ENCODE results near the gene PRR36.

Gene PRR36

DNA sequence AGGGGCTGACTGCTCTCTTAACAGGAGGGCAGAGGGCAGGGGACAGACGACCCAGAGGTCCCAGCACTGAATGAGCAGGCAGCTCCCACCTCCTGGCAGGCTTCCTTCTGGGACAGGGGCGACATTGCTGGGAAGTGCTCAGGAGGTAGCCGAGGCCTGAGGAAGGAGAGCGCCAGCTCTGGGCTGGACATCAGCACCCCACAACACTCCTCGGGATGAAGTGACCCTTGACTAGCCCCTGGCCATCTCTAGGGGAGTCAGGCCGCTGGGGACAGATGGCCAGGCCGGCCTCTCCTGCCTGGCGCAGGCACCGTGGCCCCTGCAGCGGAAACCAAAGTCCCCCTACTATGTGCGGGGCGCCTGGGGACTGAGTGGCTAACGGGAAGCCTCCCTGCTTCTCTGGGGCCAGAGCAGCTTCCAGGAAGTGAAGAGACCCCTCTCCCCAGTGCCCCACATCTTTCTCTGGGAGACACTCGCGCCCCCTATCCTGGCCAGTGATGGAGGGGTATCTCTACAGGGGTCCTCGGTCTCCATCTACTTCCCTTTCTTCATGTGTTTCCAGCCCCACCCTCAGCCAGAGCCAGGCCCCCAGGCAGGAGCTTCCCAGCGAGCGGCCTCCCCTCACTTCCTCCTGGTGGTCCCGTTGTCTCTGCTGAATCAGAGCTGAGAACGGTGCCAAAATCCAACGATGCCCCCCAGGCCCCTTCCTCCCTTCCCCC is 10.1 kb downstream of the PRR36 start:
- Histone ChIP-seq H3K36me3 (no peaks in the 10 kb centered on the region), H3K4me3 (ENCODE audit: low read depth, low read length) (no peak overlapping the region), H3K9me3 (no peaks in the 10 kb centered on the region), H3K4me1 (peaks cover 7% of the 10 kb centered on the region; the same call in 1 of the 2 replicates), H3K27me3 (no peaks in the 10 kb centered on the region)
- DNase-seq, result no peak
- TF ChIP-seq, protein P1, sequence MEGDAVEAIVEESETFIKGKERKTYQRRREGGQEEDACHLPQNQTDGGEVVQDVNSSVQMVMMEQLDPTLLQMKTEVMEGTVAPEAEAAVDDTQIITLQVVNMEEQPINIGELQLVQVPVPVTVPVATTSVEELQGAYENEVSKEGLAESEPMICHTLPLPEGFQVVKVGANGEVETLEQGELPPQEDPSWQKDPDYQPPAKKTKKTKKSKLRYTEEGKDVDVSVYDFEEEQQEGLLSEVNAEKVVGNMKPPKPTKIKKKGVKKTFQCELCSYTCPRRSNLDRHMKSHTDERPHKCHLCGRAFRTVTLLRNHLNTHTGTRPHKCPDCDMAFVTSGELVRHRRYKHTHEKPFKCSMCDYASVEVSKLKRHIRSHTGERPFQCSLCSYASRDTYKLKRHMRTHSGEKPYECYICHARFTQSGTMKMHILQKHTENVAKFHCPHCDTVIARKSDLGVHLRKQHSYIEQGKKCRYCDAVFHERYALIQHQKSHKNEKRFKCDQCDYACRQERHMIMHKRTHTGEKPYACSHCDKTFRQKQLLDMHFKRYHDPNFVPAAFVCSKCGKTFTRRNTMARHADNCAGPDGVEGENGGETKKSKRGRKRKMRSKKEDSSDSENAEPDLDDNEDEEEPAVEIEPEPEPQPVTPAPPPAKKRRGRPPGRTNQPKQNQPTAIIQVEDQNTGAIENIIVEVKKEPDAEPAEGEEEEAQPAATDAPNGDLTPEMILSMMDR (IDR thresholded peaks at IDR 0.05; ENCODE audit: low read depth, low read length), result no peak

DNA sequence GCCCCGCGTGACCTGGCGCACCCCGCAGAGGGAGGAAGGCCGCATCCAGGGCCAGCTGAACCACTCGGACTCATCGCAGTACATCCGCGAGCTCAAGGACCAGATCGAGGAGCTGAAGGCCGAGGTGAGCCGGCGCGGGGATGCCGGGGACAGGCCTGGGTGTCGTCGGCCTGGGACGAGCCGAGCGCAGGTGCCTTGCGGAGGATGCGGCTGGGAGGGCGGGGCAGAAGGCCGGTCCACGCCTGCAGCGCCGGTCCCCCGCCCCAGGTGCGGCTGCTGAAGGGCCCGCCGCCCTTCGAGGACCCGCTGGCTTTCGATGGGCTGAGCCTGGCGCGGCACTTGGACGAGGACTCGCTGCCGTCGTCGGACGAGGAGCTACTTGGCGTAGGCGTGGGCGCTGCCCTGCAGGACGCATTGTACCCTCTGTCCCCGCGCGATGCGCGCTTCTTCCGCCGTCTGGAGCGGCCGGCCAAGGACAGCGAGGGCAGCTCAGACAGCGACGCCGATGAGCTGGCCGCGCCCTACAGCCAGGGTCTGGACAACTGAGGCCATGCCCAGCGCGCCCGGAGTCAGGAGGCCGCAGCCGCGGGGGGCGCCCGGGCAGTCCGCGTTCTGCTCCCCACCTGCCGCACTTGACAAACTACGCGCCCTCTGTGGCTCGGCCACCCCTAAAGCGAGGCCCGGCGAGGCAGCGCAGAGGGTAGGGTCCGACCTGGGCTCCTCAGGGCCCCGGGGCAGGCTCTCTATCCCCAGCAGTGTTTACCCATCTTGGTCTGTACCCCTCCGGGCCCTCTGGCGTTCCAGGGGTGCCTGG is 10.8 kb downstream of the PRR36 start:
- H3K4me3 ChIP-seq (ENCODE audit: low read depth, low read length), result no peak overlapping the region
- H3K4me1 ChIP-seq, result peaks cover 7% of the 10 kb centered on the region; the same call in 1 of the 2 replicates
- TF ChIP-seq, protein P1 (IDR thresholded peaks at IDR 0.05; ENCODE audit: low read depth, low read length), result no peak
- H3K36me3 ChIP-seq, result no peaks in the 10 kb centered on the region
- no peaks in the 10 kb centered on the region for H3K9me3 ChIP-seq
- H3K27me3 ChIP-seq, result no peaks in the 10 kb centered on the region
- peak; percentile 21 for DNase-seq

DNA sequence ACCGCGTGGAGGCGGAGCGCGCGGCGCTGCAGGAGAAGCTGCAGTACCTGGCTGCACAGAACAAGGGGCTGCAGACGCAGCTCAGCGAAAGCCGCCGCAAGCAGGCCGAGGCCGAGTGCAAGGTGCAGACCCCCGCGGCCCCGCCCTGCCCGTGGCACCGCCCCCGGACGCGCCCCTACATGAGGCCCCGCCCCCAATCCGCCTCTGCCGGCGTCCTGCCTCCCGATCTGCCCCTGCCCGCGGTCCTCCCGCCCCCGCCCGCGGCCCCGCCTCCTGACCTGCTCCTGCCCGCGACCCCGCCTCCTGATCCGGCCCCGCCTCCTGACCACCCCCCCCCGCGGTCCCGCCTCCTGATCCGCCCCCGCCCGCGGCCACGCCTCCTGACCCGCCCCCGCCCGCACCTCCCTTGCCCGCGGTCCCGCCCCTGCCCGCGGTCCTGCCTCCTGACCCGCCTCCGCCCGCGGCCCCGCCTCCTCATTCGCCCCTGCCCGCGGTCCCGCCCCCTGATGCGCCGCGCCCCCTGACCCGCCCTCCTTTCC is 11.7 kb downstream of the PRR36 start:
- no peaks in the 10 kb centered on the region for H3K36me3 ChIP-seq
- DNase-seq, result peak; percentile 97

DNA sequence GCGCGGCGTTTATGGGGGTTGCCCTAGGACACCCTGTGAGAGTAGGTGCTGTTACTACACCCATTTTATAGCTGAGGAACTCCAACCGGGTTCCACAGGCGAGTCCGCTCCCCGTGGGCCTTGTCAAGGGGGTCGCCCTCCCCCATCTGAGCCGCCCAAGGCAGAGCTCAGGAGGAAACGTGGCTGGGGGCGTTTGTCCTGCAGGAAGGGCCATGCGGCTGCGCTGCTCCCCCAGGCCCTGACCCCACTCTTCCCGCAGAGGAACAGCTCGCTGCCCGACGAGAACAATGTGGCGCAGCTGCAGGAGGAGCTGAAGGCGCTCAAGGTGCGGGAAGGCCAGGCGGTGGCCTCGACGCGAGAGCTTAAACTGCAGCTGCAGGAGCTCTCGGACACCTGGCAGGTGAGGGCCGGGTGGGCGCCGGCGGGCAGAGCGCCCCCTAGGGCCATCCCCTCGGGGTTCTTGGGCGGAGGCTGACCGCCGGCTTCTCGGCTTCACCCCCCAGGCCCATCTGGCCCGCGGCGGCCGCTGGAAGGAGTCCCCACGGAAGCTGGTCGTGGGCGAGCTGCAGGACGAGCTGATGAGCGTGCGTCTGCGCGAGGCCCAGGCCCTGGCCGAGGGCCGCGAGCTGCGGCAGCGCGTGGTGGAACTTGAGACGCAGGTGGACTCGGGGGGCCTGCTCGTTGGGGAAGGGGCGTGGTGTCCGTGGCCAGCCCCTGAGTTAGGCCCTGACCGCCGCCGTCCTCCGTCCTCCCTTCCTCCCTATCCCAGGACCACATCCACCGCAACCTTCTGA is 12.4 kb downstream of the PRR36 start:
- Histone ChIP-seq H3K4me1 (peaks cover 7% of the 10 kb centered on the region; the same call in 1 of the 2 replicates), H3K4me3 (ENCODE audit: low read depth, low read length) (peak overlapping the region; percentile 28), H3K9me3 (no peaks in the 10 kb centered on the region), H3K36me3 (no peaks in the 10 kb centered on the region), H3K27me3 (no peaks in the 10 kb centered on the region; the same call in 1 of the 2 replicates)
- TF ChIP-seq, protein P1 (IDR thresholded peaks at IDR 0.05; ENCODE audit: low read depth, low read length), result no peak
- peak; percentile 11 for DNase-seq

More for the DNA sequence above, 11.7 kb downstream of the PRR36 start:
- TF ChIP-seq, protein P1 (IDR thresholded peaks at IDR 0.05; ENCODE audit: low read depth, low read length), result no peak
- peaks cover 7% of the 10 kb centered on the region; the same call in 1 of the 2 replicates for H3K4me1 ChIP-seq
- H3K9me3 ChIP-seq, result no peaks in the 10 kb centered on the region
- H3K4me3 ChIP-seq (ENCODE audit: low read depth, low read length), result peak overlapping the region; percentile 28
- no peaks in the 10 kb centered on the region for H3K27me3 ChIP-seq

DNA sequence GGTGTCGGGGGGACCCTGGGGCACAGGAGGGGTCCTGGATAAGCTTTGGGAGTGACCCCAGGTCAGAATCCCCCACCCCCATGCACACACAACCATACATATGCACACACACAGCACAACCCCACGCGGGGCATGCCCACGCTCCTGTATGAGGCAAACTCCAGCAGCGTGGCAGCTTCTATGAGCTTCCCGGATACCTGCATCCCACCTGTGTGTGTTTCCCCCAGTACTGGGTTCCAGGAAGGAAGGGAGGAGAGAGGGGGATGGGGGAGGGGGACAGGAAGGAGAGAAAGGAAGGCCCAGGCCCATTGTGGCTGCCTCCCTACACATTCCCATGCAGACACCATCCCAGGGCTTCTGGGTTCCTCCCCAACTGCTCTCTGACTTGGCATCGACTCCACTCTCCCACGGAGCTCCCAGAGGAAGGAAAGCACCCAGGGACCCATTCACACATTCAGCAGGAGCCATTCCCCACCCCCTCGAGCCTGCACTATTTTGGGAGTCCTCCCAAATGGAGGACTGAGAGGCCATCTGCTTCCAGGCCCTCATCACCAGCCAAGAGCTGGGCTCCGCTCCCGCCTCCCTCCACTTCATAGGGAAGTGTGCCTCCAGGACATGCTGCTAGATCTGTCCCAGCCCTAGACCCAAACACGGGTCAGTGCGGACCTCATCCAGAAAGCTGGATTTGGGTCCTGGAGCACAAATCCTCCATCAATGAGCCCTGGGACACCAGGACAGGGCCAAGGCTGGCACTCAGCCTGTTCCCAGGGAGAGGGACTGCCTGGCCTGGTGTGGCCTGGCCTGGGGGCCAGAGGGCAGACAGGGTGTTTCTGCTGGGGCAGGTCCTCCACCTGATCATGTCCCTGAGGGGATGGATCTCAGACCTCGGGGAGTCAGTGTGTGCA is 13.2 kb downstream of the PRR36 start:
- no peak overlapping the region for H3K4me3 ChIP-seq (ENCODE audit: low read depth, low read length)
- TF ChIP-seq, protein P1 (IDR thresholded peaks at IDR 0.05; ENCODE audit: low read depth, low read length), result no peak
- peaks cover 7% of the 10 kb centered on the region; the same call in 1 of the 2 replicates for H3K4me1 ChIP-seq
- H3K27me3 ChIP-seq, result no peaks in the 10 kb centered on the region; the same call in 1 of the 2 replicates
- no peaks in the 10 kb centered on the region for H3K36me3 ChIP-seq
- no peak for DNase-seq
- H3K9me3 ChIP-seq, result no peaks in the 10 kb centered on the region

Measured in BE2C (cell line).